OCI-LY1 (cell line): ENCODE measurements around the gene MTNR1B.

ENCODE experiments used
- EZH2 ChIP-seq: fragments of 200-600 bp; sonication (generic), shearing (Covaris generic); IDR thresholded peaks from 2 replicates; pipeline ENCODE4 v1.8.0; 2017; ENCODE audit warnings: borderline replicate concordance, mixed run types, mild to moderate bottlenecking, antibody characterized with exemption, low read length, moderate library complexity, mixed read lengths
- TF ChIP-seq, protein P1 (sequence below): fragments of 200-600 bp; sonication (generic), shearing (Covaris generic); IDR thresholded peaks from 2 replicates; pipeline ENCODE4 v1.5.1; 2017; ENCODE audit warnings: mild to moderate bottlenecking, antibody characterized with exemption, low read length, moderate library complexity, mixed read lengths

- TF ChIP-seq, protein P1, sequence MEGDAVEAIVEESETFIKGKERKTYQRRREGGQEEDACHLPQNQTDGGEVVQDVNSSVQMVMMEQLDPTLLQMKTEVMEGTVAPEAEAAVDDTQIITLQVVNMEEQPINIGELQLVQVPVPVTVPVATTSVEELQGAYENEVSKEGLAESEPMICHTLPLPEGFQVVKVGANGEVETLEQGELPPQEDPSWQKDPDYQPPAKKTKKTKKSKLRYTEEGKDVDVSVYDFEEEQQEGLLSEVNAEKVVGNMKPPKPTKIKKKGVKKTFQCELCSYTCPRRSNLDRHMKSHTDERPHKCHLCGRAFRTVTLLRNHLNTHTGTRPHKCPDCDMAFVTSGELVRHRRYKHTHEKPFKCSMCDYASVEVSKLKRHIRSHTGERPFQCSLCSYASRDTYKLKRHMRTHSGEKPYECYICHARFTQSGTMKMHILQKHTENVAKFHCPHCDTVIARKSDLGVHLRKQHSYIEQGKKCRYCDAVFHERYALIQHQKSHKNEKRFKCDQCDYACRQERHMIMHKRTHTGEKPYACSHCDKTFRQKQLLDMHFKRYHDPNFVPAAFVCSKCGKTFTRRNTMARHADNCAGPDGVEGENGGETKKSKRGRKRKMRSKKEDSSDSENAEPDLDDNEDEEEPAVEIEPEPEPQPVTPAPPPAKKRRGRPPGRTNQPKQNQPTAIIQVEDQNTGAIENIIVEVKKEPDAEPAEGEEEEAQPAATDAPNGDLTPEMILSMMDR: no peak
- TF ChIP-seq EZH2: no peak
These were observed 37.6 kb upstream of the MTNR1B start for GRCh38 chr11:92931746-92932422.
